ENCODE data around the gene ERN2.

The ERN2 gene

GRCh38 chr16:23640931-23641765 is 71.9 kb downstream of the ERN2 start, which contains the start of the genes DCTN5 and PALB2:
Gene DCTN5, plus strand, starts transcription at chr16:23641466. Its CDS starts 77 bp downstream, at chr16:23641543.
Gene PALB2, minus strand, starts transcription at chr16:23641310. Its CDS starts 153 bp downstream, at chr16:23641157.
- in situ Hi-C loops (cut with HindIII; ENCODE audit: low sequenced_read_pairs), result no loop called here
- DNase-seq (ENCODE audit: low read depth, low spot score), result peak; percentile 94
- TF ChIP-seq CTCF (IDR thresholded peaks at IDR 0.05; ENCODE audit: low read depth, low read length), result no peak
- peak within 1 kb of the TSS; percentile 100 for H3K4me3 ChIP-seq (ENCODE audit: low read depth, low read length)

- no peak for DNase-seq (ENCODE audit: low read depth, low spot score)
- TF ChIP-seq CTCF (IDR thresholded peaks at IDR 0.05; ENCODE audit: low read depth, low read length), result no peak
- in situ Hi-C loops (cut with HindIII; ENCODE audit: low sequenced_read_pairs), result no loop called here
- peak overlapping the region; percentile 100 for H3K4me3 ChIP-seq (ENCODE audit: low read depth, low read length)
Measured at GRCh38 chr16:23640615-23640930, 72.4 kb downstream of the ERN2 start.
